Upper lobe of left lung (tissue), 6 donors: Measurements from ENCODE around the gene PAGE4. TPM values are rescaled to one million over a fixed set of nuclear protein-coding genes. Genes with fewer than 3 reads are reported as not detected.

Experiments used
- ATAC-seq, 2 donors: fragments of 200-7000 bp; cut with Tn5 transposase; one replicate each; pipeline ENCODE4 v1.9.1; 2022; ENCODE audit warnings: mild to moderate bottlenecking in 2 of 2, moderate library complexity in 2 of 2; ENCODE audit not compliant: low FRiP score in 2 of 2
- DNase-seq, 2 donors: peaks; one replicate each; pipeline ENCODE4 v3.0.0-alpha.2; 2019 to 2020
- H3K27ac ChIP-seq, 4 donors: fragments of 200-600 bp; sonication (generic); one replicate each; pipeline ENCODE4 v1.5.1; 2016 to 2019
- H3K27me3 ChIP-seq, 4 donors: fragments of 200-600 bp; sonication (generic); one replicate each; pipeline ENCODE4 v1.5.1; 2017 to 2019
- H3K36me3 ChIP-seq, 4 donors: fragments of 200-600 bp; sonication (generic); one replicate each; pipeline ENCODE4 v1.5.1; 2016 to 2019
- H3K4me1 ChIP-seq, 4 donors: fragments of 200-600 bp; sonication (generic); one replicate each; pipeline ENCODE4 v1.5.1; 2018 to 2019
- H3K4me3 ChIP-seq, 4 donors: fragments of 200-600 bp; sonication (generic); one replicate each; pipeline ENCODE4 v1.5.1; 2017 to 2019; ENCODE audit warnings: mild to moderate bottlenecking in 2 of 4, moderate library complexity in 1 of 4
- H3K9me3 ChIP-seq, 4 donors: fragments of 200-600 bp; sonication (generic); one replicate each; pipeline ENCODE4 v1.5.1; 2018 to 2019
- EP300 ChIP-seq, 4 donors: sonication (generic); formaldehyde crosslinking; IDR thresholded peaks; one replicate each; pipeline ENCODE4 v1.5.1; 2017; ENCODE audit warnings: antibody characterized with exemption in 4 of 4, control low read depth in 2 of 4
- POLR2A ChIP-seq, 4 donors: fragments of 450-650 bp; IDR thresholded peaks; one replicate each; pipeline ENCODE4 v1.5.1; 2016 to 2017; ENCODE audit warnings: antibody characterized with exemption in 4 of 4, mild to moderate bottlenecking in 2 of 4
- POLR2AphosphoS5 ChIP-seq, 2 donors: sonication (generic); formaldehyde crosslinking; IDR thresholded peaks; one replicate each; pipeline ENCODE4 v1.5.1; 2017; ENCODE audit warnings: antibody characterized with exemption in 2 of 2
- WGBS, 2 donors: methylation state at CpG; one replicate each; pipeline ENCODE4 v1.1.5; 2017 to 2018; 5-methylcytosine and 5-hydroxymethylcytosine counted together
- total RNA-seq, 6 donors: library from RNA; depleted of rRNA in 4 of 6; stranded (reverse); fragments of >200 nt in 4 of 6; gene quantifications; one replicate each; pipeline versions ENCODE4 v1.1.0 to v1.2.1, GENCODE V29; 2016 to 2021
- TF ChIP-seq, protein P1 (sequence below), 6 experiments: fragments of 450-650 bp in 4 of 6; fragments of 200-600 bp in 2 of 6; sonication (generic) in 2 of 6; IDR thresholded peaks; one replicate each; pipeline ENCODE4 v1.5.1; 2016 to 2019; ENCODE audit warnings: antibody characterized with exemption in 6 of 6
- donor health status: DM: no; HTN: no; CAD: no; lungs with moderate emphysema.
- donor health status: DM: no; HTN: yes; CAD: no; lungs with severe emphysema.

PAGE4 gene
- total RNA-seq, 6 donors from 2014 or later: not detected

DNA sequence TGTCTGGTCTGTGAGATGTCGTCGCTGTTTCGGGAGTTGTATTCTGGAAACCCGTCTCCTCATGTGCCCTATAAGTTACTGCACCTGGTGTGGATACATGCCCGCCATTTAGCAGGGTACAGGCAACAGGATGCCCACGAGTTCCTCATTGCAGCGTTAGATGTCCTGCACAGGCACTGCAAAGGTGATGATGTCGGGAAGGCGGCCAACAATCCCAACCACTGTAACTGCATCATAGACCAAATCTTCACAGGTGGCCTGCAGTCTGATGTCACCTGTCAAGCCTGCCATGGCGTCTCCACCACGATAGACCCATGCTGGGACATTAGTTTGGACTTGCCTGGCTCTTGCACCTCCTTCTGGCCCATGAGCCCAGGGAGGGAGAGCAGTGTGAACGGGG is 51.6 kb downstream of the PAGE4 start:
- Histone ChIP-seq H3K4me1 (peaks cover 7 to 26% (median 11%) of the 10 kb centered on the region in 4 donors), H3K27me3 (no peaks in the 10 kb centered on the region), H3K4me3 (no peak overlapping the region), H3K27ac (no peak overlapping the region), H3K9me3 (no peaks in the 10 kb centered on the region), H3K36me3 (no peaks in the 10 kb centered on the region)
- TF ChIP-seq, protein P1, sequence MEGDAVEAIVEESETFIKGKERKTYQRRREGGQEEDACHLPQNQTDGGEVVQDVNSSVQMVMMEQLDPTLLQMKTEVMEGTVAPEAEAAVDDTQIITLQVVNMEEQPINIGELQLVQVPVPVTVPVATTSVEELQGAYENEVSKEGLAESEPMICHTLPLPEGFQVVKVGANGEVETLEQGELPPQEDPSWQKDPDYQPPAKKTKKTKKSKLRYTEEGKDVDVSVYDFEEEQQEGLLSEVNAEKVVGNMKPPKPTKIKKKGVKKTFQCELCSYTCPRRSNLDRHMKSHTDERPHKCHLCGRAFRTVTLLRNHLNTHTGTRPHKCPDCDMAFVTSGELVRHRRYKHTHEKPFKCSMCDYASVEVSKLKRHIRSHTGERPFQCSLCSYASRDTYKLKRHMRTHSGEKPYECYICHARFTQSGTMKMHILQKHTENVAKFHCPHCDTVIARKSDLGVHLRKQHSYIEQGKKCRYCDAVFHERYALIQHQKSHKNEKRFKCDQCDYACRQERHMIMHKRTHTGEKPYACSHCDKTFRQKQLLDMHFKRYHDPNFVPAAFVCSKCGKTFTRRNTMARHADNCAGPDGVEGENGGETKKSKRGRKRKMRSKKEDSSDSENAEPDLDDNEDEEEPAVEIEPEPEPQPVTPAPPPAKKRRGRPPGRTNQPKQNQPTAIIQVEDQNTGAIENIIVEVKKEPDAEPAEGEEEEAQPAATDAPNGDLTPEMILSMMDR (IDR thresholded peaks at IDR 0.05): no peak
- TF ChIP-seq POLR2A (IDR thresholded peaks at IDR 0.05): no peak
- TF ChIP-seq POLR2AphosphoS5 (IDR thresholded peaks at IDR 0.05): no peak
- no peak for TF ChIP-seq EP300 (IDR thresholded peaks at IDR 0.05)
- ATAC-seq: no peak
- 90% methylated on average over 11 of the region's 12 CpGs; no CpG with 5 or more reads in 1 of the 2 donors for WGBS, 2 donors
- DNase-seq: no peak

Other genes starting within 250 kb of the PAGE4 start
- gene GAGE12H, start 249.4 kb upstream of the PAGE4 start, total RNA-seq: not detected
- gene GAGE2A, start 239.8 kb upstream of the PAGE4 start, total RNA-seq: 1 to 10 TPM in 1 of 6 donors, under 1 TPM in 1, not detected in 4; 0.71 to 1.2 TPM
- gene GAGE1, start 230.3 kb upstream of the PAGE4 start, total RNA-seq: under 1 TPM in 2 of 6 donors, not detected in 4; 0.44 to 0.66 TPM
- not detected for gene PAGE1, start 133.3 kb upstream of the PAGE4 start, total RNA-seq
- 1 to 10 TPM; 1.0 to 5.9 (median 3.9) TPM for gene USP27X, start 50.2 kb downstream of the PAGE4 start, total RNA-seq
- gene CLCN5, start 93.3 kb downstream of the PAGE4 start, total RNA-seq: 10 to 100 TPM in 3 of 6 donors, 1 to 10 TPM in 3; 4.2 to 14.4 (median 10.2) TPM